Breast epithelium (tissue), 4 donors: Measurements from ENCODE around the gene RTRAF. TPM values are rescaled to one million over a fixed set of nuclear protein-coding genes. Genes with fewer than 3 reads are reported as not detected.

Experiments used
- DNase-seq, 2 donors: peaks; one replicate each; pipeline ENCODE4 v3.0.0-alpha.2; 2019; ENCODE audit warnings: low spot score in 2 of 2
- H3K27ac ChIP-seq, 2 donors: fragments of 200-600 bp; sonication (generic) in 1 of 2; one replicate each; pipeline ENCODE4 v1.5.1; 2016 to 2019; ENCODE audit warnings: mild to moderate bottlenecking in 1 of 2
- H3K27me3 ChIP-seq, 2 donors: fragments of 200-600 bp; sonication (generic) in 1 of 2; one replicate each; pipeline versions ENCODE4 v1.5.1 to v1.6.0; 2017 to 2019; ENCODE audit warnings: control low read depth in 1 of 2, mild to moderate bottlenecking in 1 of 2
- H3K36me3 ChIP-seq: fragments of 200-600 bp; one replicate; pipeline ENCODE4 v1.5.1; 2019
- H3K4me1 ChIP-seq, 2 donors: fragments of 200-600 bp; sonication (generic); one replicate each; pipeline ENCODE4 v1.5.1; 2016 to 2019; ENCODE audit warnings: control low read depth in 1 of 2
- H3K4me3 ChIP-seq, 3 donors: fragments of 200-600 bp; sonication (generic); 1 replicate in 2 of 3; 2 replicates in 1 of 3; pipeline ENCODE4 v1.5.1; 2016 to 2019; ENCODE audit warnings: mild to moderate bottlenecking in 3 of 3, moderate library complexity in 2 of 3
- H3K9me3 ChIP-seq, 2 donors: fragments of 200-600 bp; sonication (generic) in 1 of 2; one replicate each; pipeline ENCODE4 v1.5.1; 2016 to 2019; ENCODE audit warnings: control low read depth in 1 of 2
- CTCF ChIP-seq, 3 donors: fragments of 450-650 bp; IDR thresholded peaks; one replicate each; pipeline ENCODE4 v1.5.1; 2016 to 2017; ENCODE audit warnings: antibody characterized with exemption in 3 of 3, mild to moderate bottlenecking in 3 of 3, moderate library complexity in 3 of 3
- POLR2A ChIP-seq: fragments of 450-650 bp; IDR thresholded peaks from one replicate; pipeline ENCODE4 v1.6.1; 2016; ENCODE audit warnings: antibody characterized with exemption, mild to moderate bottlenecking, moderate library complexity
- POLR2AphosphoS5 ChIP-seq, 3 donors: sonication (generic); formaldehyde crosslinking; IDR thresholded peaks; one replicate each; pipeline ENCODE4 v1.6.1; 2017; ENCODE audit warnings: antibody characterized with exemption in 3 of 3
- intact Hi-C: fragments of 100-400 bp; cut with DNase I; formaldehyde crosslinking; loops from one replicate; pipeline ENCODE4 v1.15.1; 2023; ENCODE audit warnings: low total_unique reads
- total RNA-seq, 3 donors: library from RNA; depleted of rRNA; stranded (reverse); fragments of >200 nt; gene quantifications; one replicate each; pipeline ENCODE4 v1.1.0, GENCODE V29; 2016

RTRAF gene
- total RNA-seq, 3 donors from 2014 or later: 48.7 to 93.0 (median 61.3) TPM

GRCh38 chr14:52006361-52006760, 17.0 kb downstream of the RTRAF start:
- Histone ChIP-seq H3K4me3 (no peak overlapping the region), H3K36me3 (peaks cover 12% of the 10 kb centered on the region), H3K9me3 (no peaks in the 10 kb centered on the region), H3K27me3 (no peaks in the 10 kb centered on the region), H3K4me1 (no peaks in the 10 kb centered on the region), H3K27ac (no peak overlapping the region)
- no peak for DNase-seq
- TF ChIP-seq POLR2AphosphoS5 (IDR thresholded peaks at IDR 0.05): no peak
- TF ChIP-seq CTCF (IDR thresholded peaks at IDR 0.05): no peak
- no peak for TF ChIP-seq POLR2A
- intact Hi-C loops: no loop called here

- Histone ChIP-seq H3K4me3 (no peak overlapping the region), H3K36me3 (peaks cover 12% of the 10 kb centered on the region), H3K9me3 (no peaks in the 10 kb centered on the region), H3K27ac (no peak overlapping the region), H3K4me1 (no peaks in the 10 kb centered on the region), H3K27me3 (no peaks in the 10 kb centered on the region)
- no peak for TF ChIP-seq POLR2A
- intact Hi-C loops: no loop called here
- DNase-seq: no peak
Observed at GRCh38 chr14:52007211-52007610, 17.9 kb downstream of the RTRAF start.

- no peaks in the 10 kb centered on the region for H3K9me3 ChIP-seq
- no peak for DNase-seq
- H3K36me3 ChIP-seq: peaks cover 12% of the 10 kb centered on the region
- H3K27ac ChIP-seq: no peak overlapping the region
- no peak overlapping the region for H3K4me3 ChIP-seq
- TF ChIP-seq POLR2A: no peak
- no peak for TF ChIP-seq CTCF (IDR thresholded peaks at IDR 0.05)
- TF ChIP-seq POLR2AphosphoS5 (IDR thresholded peaks at IDR 0.05): no peak
- no peaks in the 10 kb centered on the region for H3K27me3 ChIP-seq
- H3K4me1 ChIP-seq: no peaks in the 10 kb centered on the region
- intact Hi-C loops: no loop called here
Observed at GRCh38 chr14:52007637-52008036, 18.3 kb downstream of the RTRAF start.

GRCh38 chr14:52008136-52008535, 18.8 kb downstream of the RTRAF start:
- H3K27ac ChIP-seq: peak overlapping the region in 1 of 2 donors; percentile 4
- H3K36me3 ChIP-seq: peaks cover 12% of the 10 kb centered on the region
- H3K9me3 ChIP-seq: no peaks in the 10 kb centered on the region
- intact Hi-C loops: no loop called here
- no peaks in the 10 kb centered on the region for H3K27me3 ChIP-seq
- TF ChIP-seq CTCF (IDR thresholded peaks at IDR 0.05) (no peak), POLR2AphosphoS5 (IDR thresholded peaks at IDR 0.05) (no peak)
- H3K4me3 ChIP-seq: no peak overlapping the region
- no peaks in the 10 kb centered on the region for H3K4me1 ChIP-seq
- no peak for DNase-seq

GRCh38 chr14:52010173-52010693, 20.9 kb downstream of the RTRAF start:
- H3K27ac ChIP-seq: no peak overlapping the region
- H3K9me3 ChIP-seq: no peaks in the 10 kb centered on the region
- DNase-seq: no peak
- no peaks in the 10 kb centered on the region for H3K27me3 ChIP-seq
- no peaks in the 10 kb centered on the region for H3K4me1 ChIP-seq
- peaks cover 6% of the 10 kb centered on the region for H3K36me3 ChIP-seq
- intact Hi-C loops: no loop called here
- no peak overlapping the region for H3K4me3 ChIP-seq
- TF ChIP-seq POLR2A: no peak
- no peak for TF ChIP-seq CTCF (IDR thresholded peaks at IDR 0.05)

GRCh38 chr14:52011523-52011922, 22.2 kb downstream of the RTRAF start:
- TF ChIP-seq CTCF (IDR thresholded peaks at IDR 0.05) (no peak), POLR2AphosphoS5 (IDR thresholded peaks at IDR 0.05) (no peak), POLR2A (no peak)
- Histone ChIP-seq H3K4me3 (no peak overlapping the region), H3K4me1 (no peaks in the 10 kb centered on the region), H3K36me3 (no peaks in the 10 kb centered on the region), H3K9me3 (no peaks in the 10 kb centered on the region), H3K27me3 (no peaks in the 10 kb centered on the region), H3K27ac (no peak overlapping the region)
- intact Hi-C loops: no loop called here
- DNase-seq: no peak
